Activated T-helper 1 cell treated with anti-CD3 and anti-CD28 coated beads, Interleukin-2, amount 50 U/mL, for 16 hours (primary cell): ENCODE measurements around the gene MRRF.
"Not testable (repeated sequence)": the region's sequence is repeated elsewhere in the genome, so short reads cannot be mapped to it uniquely, and the experiment has no call there.

Experiments
- DNase-seq, 2 donors: peaks; one replicate each; pipeline ENCODE4 v3.0.0-alpha.2; 2020; ENCODE audit warnings: low read depth in 1 of 2, low spot score in 1 of 2

Gene MRRF

DNA sequence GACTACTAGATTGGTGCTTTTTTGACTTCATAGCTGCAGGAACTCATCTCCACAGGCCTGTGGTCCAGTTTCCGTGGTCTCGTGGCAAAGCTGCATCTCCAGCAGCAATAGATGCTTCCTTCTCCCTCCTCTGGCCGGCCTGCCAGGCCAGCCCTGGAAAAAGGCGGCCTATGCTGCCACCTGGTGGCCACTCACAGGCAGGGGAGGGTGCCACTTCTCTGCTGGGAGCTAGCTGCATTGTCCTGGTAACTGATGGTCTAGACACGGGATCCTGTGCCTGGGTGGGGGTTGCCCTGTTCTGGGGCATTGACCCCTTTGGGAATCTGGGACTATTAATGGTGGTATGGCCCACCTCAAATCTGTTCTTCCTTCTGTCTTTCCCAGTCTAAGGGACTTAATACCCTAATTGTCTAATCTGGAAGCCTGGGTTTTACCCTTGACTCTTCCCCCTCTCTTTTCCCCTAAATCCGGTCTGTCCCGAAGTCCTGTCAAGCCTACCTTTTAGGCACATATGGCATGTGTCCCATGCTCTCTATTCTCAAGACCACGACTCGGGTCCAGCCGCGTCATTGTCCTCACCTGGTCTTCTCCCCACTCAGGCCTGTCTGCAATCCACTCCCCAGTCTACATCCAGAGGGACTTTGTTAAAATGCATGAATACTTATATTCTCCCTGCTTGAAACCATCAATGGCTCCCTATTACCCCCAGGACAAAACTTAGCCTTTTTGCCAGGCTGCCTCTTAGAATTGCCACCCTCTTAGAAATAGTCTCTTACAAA, 86.1 kb downstream of the MRRF start:
- peak; percentile 57 to 62 for DNase-seq

DNA sequence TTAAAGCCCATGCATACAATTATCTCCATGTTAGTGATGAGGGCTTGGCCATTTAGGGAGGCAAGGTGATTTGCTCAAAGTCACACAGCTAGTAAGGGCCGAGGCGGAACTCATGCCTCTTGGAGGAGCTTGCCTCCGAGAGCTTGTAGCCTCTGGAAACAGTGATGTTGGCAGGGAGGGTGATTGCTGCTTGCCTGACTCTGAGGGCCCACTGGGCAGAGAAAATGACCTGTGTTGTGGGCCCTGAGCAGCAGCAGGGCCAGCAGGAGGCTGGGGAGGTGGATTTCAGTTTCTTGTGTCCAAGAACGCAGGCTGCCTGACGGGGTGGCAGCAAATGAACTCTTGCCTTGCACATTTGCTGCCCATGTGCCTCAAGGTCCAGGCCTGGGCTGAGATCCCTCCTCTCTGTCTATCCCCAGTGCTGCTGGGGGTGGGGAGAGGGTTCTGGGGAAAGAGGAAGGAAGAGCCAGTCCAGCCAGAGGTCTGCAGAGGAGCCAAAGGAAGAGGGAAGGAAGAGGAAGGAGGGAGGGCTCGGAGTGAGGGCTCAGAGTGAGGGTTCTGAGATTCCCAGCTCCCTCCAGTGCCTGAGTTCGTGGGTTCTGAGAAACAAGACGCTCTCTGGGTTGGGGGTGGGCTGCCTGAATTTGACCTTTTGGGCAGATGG, 90.0 kb downstream of the MRRF start:
- DNase-seq = no peak

DNA sequence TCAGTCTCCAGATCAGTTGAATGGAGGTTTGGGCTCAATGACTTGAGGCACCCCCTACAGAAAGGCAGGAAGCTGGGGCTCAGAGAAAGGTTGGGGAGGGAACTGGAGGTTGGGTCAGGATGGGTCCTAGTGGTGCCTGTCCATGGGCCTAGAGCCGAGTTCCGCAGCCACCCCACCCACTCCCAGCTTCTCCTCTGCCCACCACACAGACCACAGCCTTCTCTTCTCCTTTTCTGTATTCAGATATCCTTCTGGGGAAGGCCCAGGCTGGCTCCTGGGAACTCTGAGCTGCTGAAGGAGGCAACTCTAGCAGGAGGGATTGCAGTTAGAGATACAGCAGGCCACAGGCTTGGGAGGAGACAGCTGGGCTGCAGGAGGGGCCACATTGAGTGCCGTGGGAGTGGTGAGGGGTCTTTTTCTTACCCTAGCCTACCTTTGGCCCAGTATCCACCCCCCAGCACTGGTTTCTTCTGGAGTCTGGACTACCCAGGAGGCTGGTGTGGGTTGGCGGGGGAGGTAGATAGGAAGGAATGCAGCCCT, 90.7 kb downstream of the MRRF start:
- DNase-seq = no peak

DNA sequence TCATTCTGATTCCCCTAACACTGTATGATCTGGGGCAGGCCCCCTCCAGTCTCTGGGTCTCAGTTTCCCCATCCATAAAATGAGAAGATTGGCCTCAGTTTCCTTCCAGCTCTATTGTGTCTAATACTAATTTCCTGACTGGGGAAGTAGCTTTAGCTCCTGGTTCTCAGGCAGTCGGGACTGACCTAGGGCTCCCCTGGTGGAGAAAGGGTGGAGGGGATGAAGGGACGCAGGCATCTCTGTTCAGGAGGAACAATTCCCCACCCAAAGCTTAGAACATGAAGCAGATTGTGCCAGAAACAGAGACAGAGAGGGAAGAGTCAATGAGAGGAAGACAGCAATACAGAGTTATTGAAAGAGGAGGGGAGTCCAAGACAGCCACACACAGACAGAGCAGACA, 91.9 kb downstream of the MRRF start:
- DNase-seq = no peak

DNA sequence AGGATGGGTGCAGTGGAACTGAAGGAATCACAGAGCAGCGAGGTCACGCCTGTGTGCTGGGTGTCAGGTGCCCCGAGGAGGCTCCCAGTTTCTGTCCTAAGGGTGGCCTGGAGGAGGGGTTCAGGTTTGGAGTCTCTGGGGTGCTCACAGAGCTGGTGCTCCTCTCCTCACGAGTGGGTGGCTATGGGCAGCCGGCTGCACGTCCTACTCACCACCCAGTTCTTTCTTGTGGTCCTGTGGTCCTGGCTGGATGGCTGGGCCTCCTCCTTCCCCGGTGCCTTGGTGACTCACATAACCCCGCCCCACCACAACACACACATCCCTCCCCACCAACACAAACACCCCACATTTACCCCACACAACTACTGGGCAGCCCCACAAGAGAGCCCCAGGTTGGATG, 96.2 kb downstream of the MRRF start:
- DNase-seq = no peak

DNA sequence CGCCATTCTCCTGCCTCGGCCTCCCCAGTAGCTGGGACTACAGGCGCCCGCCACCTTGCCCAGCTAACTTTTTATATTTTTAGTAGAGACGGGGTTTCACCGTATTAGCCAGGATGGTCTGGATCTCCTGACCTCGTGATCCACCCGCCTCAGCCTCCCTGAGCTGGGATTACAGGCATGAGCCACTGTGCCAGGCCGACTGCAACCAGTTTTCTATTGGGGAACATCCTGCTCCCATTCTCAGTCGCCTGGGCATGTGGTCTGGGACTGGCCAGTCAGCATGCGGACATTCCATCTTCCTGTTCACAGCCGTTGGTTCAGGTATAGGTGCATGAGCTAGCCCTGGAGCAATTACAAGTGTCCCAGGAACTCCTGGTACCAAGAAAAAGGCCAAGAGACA, 98.4 kb downstream of the MRRF start:
- DNase-seq = not testable (repeated sequence)

DNA sequence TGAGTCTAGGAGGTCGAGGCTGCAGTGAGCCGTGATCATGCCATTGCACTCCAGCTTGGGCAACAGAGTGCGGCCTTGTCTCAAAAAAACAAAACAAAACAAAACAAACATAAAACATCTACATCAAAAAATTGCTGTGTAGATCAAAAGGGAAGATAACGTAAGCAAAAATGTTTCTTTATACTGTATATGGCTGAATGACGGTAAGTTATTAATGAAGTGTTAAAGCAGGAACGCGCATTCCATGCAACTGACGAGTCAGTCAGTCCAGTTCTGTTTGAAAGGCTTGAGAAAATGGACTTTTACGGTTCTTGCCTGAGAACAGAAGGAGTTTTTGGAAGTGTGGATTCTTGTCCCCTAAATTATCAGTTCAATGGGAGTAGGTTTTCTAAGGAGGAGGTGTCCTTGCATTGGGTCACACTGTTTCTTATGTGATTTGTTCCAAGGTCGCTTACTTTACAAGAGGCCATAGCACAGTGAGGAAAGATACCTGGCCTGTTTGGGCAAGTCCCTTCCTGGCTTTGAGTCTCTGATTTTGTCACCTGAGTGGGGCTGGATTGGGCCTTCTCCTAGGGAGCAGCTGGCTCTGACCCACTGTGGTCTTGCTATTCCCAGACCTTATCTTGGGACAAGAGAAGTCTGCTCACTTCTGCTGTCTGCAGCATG, 99.6 kb downstream of the MRRF start:
- no peak for DNase-seq

DNA sequence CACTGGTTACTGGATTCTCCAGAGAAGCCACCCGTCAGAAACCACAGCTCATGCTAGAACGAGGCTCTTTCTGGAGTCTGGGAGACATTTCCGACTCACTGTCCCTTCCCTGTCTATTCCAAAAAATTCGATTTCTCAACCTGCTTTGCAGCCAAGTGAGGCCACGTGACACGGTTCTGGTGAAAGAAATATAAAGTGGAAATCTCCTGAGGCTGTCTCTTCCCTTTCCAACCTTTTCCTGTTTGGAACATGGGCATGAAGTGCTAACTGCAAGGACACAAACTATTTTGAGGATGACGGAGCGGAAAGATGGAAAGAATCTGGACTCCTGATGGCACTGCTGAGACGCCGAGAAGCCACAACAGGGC, 100.1 kb downstream of the MRRF start:
- no peak for DNase-seq

DNA sequence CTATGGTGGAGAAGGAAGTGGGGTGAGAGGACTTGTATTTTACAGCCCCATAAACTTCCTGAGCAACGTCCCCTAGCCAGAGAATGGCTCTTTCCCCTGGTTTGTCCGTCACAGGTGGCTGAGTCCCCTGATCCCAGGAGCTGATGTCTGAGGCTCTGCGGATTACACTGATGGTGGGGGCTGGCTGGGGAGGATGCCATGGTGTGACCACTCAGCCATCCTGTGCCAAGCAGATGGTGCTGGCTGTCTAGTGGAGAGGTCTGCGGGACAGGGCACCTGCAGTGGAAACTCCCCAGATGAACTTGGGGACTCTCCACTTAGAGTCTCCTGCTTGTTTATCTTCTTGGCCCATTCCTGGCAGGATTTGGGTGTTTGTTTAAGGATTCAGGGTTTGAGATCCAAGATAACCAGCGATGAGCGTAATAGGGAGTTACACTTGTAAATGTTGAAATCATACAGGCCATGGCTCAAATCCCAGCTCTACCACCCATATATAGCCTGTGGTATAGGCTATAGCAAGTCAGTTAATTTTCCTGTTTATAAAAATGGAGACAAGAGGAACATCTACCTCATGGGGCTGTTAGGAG, 101.5 kb downstream of the MRRF start:
- no peak for DNase-seq

DNA sequence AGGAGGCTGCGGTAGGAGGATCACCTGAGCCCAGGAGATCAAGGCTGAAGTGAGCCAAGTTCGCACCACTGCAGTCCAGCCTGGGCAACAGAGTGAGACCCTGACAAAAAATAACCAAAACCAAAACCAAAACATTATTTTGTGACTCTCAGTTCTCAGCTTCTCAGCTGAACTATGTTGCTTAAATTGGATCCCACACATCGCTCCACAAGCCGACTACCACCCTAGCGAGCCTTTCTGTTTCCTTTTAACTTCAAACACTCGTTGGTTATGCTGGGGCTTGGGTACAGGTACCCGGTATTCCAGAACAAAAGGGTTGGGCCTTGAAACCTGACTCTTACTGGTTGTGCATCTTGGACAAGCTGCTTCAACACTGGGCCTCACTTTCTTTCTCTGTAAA, 102.4 kb downstream of the MRRF start:
- DNase-seq = no peak

DNA sequence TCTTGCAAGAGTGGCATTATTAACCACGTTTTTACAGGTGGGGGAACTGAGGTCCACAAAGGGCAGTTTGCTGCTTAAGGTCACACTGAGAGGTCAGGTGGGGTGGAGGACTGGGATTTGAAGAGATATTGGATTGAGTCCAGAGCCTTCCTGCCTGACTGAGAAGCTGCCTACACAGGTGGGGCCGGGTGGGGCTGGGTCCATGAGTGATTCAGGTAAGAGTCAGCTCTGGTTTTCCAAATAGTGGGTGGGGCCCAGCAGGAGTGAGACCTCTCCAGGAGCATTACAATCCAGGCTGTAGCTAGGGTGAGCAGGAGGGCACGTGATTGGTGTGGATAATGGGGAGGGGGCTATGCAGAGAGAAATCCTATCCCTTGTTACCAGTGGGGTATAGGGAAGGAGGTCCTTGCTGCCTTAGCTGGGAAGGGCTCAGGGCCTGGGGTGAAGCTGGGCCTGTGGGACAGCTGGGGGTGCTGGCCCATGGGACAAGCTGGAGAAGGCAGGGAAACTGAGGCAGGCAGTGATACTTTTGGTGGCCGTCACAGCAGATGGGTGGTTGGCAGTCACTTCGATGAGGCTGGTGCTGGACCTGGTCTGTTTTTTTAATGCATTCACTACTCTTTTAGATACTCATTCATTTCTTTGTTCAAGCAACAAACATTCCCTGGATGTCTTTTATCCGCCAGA, 103.2 kb downstream of the MRRF start:
- DNase-seq = no peak

DNA sequence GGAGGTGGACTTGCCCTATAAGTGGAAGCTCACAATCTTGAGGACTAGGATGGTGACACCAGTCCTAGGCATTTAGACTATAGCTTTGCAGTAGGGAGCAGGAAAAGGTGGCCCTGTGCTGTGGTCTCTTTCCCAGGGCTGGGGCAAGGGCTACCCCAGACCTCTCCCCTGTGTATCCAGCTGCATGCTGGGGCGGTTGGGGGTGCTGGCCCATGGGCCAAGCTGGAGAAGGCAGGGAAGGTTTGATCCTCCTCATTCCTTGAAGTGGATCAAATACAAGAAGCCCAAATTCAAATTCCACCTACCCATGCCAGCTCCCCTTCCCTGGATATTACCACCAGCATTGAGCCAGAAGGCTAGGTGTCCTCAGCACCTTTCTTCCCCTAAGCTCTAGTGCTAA, 104.0 kb downstream of the MRRF start:
- DNase-seq = no peak

DNA sequence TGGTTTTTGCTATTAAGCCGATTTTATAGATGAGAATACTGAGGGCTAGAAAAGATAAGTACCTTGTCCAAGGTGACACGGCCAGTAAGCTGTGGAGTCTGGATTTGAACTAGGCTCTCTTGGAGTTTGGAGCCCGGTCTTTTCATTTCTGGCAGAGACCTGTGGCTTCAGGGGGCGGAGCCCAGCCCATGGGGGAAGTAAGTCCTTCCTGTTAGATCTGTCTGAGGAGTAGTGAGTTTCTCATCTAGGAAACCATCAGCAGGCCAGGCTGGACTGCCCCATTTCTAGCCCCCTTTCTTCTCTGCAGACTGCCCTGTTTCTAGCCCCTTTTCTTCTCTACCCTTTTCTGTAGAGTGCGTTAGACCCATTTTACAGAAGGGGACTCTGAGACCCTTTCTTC, 105.6 kb downstream of the MRRF start:
- DNase-seq = no peak

DNA sequence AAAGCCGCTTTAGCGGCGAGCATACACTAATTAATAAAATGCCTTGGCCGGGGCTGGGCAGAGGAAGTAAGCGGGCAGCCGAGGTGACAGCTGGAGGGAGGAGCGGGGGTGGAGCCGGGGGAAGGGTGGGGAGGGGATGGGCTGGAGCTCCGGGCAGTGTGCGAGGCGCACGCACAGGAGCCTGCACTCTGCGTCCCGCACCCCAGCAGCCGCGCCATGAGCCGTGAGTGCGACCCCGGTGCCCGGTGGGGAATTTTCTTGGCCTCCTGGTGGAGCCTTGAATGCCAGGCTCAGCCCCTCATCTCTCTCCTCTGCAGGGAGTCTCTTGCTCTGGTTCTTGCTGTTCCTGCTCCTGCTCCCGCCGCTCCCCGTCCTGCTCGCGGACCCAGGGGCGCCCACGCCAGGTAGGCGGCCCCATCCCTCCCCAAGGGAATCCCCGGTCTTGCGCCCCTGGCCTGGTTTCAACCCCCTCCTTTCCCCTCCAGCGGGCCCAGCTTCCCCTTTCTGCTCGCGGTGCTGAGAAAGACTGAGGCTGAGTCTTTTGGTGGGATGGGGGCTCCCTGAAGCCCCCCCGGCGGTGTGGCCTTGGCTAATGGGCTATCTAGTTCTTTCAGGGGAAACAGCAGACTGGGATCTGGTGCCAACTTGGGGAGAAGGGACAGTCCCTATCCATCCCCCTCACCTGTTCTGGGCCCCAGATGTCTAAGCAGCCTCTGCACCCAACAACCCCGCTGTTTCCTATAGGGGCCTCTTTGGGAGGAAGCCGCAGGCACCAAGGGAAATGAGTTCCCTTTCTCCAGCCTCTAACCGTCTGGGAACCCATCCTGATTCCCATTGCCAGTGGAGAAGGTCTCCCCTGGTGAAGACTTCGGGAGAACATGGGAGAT, 106.4 kb downstream of the MRRF start, which contains the start of gene PTGS1:
TSS of gene PTGS1 (plus strand) at position 156 of the 887 bp plus-strand sequence. CDS start at position 217, 61 bp downstream.
- DNase-seq = no peak

DNA sequence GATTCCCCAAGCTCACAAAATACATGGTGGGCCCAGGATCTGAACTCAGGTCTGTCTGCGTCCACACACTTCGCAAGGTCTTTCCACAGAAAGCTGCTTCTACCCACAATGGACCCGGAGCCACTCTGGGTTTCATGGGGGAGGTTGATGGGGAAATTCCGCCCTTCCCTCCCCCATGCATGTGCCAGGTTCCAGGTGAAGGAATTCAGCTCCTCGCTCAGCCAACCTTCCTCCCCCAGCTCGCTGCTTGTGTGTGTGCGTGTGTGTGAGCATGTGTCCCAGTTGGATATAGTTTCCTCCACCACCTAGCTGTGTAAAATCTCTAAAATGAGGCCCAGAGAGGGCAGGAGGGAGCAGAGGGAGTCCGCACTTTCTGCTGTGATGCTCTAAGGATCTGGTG, 107.2 kb downstream of the MRRF start:
- no peak for DNase-seq

DNA sequence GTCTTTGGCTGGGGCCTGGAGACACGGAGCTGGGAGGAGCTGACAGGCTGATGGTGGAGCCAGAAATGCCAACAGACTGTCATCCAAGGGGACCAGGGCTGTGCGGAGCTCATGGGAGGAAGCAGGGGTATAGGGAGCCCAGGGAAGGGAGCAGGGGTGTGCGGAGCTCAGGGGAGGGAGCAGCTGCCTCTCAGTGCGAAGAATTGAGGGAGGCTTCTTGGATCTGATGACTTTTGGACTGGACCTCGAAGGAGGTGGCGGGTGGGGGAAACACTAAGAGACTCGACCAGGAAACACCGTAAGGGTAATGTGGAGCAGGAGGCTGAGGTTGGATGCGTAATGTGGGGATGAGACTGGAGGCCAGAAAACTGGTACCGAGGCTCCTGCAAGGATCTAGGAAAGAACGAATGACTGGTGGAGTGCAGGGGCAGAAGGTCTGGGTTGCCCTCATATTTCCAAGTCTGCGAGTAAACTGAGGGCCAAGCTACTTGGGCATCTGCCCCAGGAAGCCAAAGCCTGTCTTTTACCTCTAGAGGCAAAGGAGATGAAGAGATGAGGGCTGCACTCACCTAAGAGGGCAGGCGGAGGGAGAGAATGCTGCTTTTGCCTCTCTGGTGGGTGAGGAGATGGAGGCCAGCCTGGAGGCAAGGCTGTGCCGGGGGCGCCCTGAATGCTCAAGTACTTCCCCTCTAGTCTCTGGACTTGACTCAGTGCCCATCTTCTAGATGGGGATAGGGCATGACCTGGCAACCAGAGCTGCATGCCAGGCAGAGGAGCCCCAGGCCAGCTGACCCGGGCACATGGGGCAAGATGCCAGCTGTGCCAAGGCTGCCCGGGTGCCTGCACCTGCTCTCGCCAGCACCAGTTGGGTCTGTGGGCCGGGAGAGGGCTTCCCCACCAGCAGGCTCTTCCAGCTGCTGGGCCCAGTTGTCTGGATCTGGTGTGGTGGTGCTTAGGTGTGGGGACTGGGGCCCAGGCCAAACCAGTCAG, 108.5 kb downstream of the MRRF start:
- no peak for DNase-seq

DNA sequence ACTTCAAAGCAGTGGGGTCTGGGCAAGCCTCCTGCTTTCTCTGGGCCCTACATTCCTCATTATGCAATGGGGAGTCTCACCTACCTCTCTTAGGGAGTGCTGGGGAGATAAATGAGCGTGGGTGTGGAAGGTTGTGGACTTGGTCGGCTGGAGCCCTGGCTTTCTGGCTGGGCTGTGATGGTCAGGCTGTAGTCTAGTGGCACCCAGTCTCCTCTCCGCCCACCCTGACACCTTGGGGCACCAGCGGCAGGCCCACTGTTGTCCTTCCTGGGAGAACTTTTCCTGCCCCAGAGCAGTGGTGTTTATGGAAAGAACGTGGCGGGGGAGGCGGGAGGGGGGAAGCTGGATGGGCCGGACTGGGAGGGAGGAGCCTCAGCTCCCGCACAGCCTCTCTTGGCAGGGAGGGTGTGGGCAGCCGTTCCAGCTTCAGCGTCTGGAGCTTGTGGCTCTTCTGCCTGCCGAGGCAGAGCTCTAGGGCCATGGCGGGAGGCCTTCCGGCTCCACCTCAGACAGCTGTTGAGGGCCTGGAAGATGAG, 110.3 kb downstream of the MRRF start:
- no peak for DNase-seq

DNA sequence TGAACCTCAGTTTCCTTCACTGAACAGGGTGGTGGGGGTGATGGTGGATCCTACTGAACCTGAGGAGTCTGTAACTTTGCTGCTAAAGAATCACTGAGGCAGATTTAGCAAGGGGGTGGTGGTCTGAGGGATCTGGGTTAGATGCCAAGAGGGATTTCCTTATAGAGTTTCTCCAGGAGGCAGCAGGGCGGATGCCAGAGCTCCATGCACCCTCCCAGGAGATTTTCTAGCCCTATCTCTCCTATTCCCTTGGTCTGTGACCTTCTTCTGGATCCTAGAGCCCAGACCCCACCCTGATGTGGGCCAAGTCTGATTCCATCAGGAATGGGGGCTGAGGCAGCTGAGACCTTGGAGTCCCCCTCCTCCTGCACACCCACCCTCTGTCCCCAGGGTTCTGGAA, 112.1 kb downstream of the MRRF start:
- no peak for DNase-seq
